ENCODE results near the gene TRIM67. TPM values are rescaled to one million over a fixed set of nuclear protein-coding genes. Genes with fewer than 3 reads are reported as not detected.

The TRIM67 gene
- total and polyA plus RNA-seq, 9 of the 15 experiments (the other 6 are each of a cell fraction or from before 2014, with no cell fraction given), result 0.04 to 0.60 (median 0.31) TPM

GRCh38 chr1:231162297-231162969, 575 bp downstream of the TRIM67 start (continued):
- TF ChIP-seq ETV6 (IDR thresholded peaks at IDR 0.05; ENCODE audit: borderline replicate concordance in 1 of 2, low read depth in 2 of 2, low read length in 1 of 2) (no peak), ETV6 (CRISPR knock-in tag; IDR thresholded peaks at IDR 0.05; ENCODE audit: borderline replicate concordance) (peak; percentile 89; the same call in 1 of the 2 replicates), E2F4 (CRISPR knock-in tag; IDR thresholded peaks at IDR 0.05; ENCODE audit: low read depth) (peak; percentile 63; the same call in 1 of the 2 replicates), CHD4 (IDR thresholded peaks at IDR 0.05; ENCODE audit: insufficient read depth, insufficient replicate concordance, low read depth, low read length, poor library complexity, severe bottlenecking) (no peak), CBX3 (IDR thresholded peaks at IDR 0.05; ENCODE audit: borderline replicate concordance in 1 of 2, low read length in 2 of 2) (no peak), ZKSCAN3 (CRISPR knock-in tag; IDR thresholded peaks at IDR 0.05) (no peak), PREB (CRISPR knock-in tag; IDR thresholded peaks at IDR 0.05) (no peak), KDM5B (IDR thresholded peaks at IDR 0.05; ENCODE audit: insufficient replicate concordance, low read depth, low read length) (no peak), TFAP4 (CRISPR knock-in tag; IDR thresholded peaks at IDR 0.05; ENCODE audit: borderline replicate concordance) (peak; percentile 94), CBFA2T3 (IDR thresholded peaks at IDR 0.05) (no peak), BCOR (IDR thresholded peaks at IDR 0.05) (no peak), ZNF408 (CRISPR knock-in tag; IDR thresholded peaks at IDR 0.05; ENCODE audit: low read depth) (no peak), SNRNP70 (optimal IDR thresholded peaks at IDR 0.05; ENCODE audit: low read depth, low read length) (no peak), RAD51 (IDR thresholded peaks at IDR 0.05; ENCODE audit: borderline replicate concordance, low read depth) (no peak), MYC (IDR thresholded peaks at IDR 0.05; ENCODE audit: low read depth, low read length) (no peak), MYC (CRISPR knock-in tag; IDR thresholded peaks at IDR 0.05; ENCODE audit: borderline replicate concordance, low read depth) (no peak), NFIX (CRISPR knock-in tag; IDR thresholded peaks at IDR 0.05; ENCODE audit: low read depth) (no peak), BCL6 (CRISPR knock-in tag; IDR thresholded peaks at IDR 0.05) (no peak), PPARD (CRISPR knock-in tag; IDR thresholded peaks at IDR 0.05) (no peak), SNIP1 (IDR thresholded peaks at IDR 0.05; ENCODE audit: low read depth) (no peak), MCM2 (IDR thresholded peaks at IDR 0.05; ENCODE audit: low read depth) (no peak), ZNF384 (IDR thresholded peaks at IDR 0.05; ENCODE audit: low read depth, low read length) (no peak), ELF2 (CRISPR knock-in tag; IDR thresholded peaks at IDR 0.05) (no peak), MTA2 (IDR thresholded peaks at IDR 0.05; ENCODE audit: low read depth) (no peak), RNF219 (CRISPR knock-in tag; IDR thresholded peaks at IDR 0.05) (no peak), ZNF23 (CRISPR knock-in tag; IDR thresholded peaks at IDR 0.05) (no peak)

Data from K562 (cell line).